HepG2 (cell line): Measurements from ENCODE around the gene UNC5CL. TPM values are rescaled to one million over a fixed set of nuclear protein-coding genes. Genes with fewer than 3 reads are reported as not detected.
A peak's percentile ranks its signal among the peaks of the same experiment; 100 is the strongest.

Experiments
- AGO2 ChIP-seq: fragments of 200-400 bp; formaldehyde crosslinking; optimal IDR thresholded peaks from 2 replicates; pipeline ENCODE3; 2017; ENCODE audit warnings: mild to moderate bottlenecking, low read depth, low read length, moderate library complexity
- ASH2L ChIP-seq: fragments of 300-600, 200-600 bp; sonication (generic); IDR thresholded peaks from 2 replicates; pipeline ENCODE4 v1.7.0; 2017; ENCODE audit warnings: low read depth, mild to moderate bottlenecking, moderate library complexity, mixed read lengths, low read length; ENCODE audit not compliant: insufficient read length
- CHD2 ChIP-seq: IDR thresholded peaks from 2 replicates; pipeline ENCODE4 v1.6.1; 2011; ENCODE audit warnings: low read depth, low read length, improper control_type of control experiment
- E2F5 ChIP-seq: sonication (generic); formaldehyde crosslinking; conservative IDR thresholded peaks from 2 replicates; pipeline ENCODE4 v1.4.0; 2020; ENCODE audit warnings: missing genetic modification reagents
- HDAC1 ChIP-seq: sonication (generic); formaldehyde crosslinking; IDR thresholded peaks from 2 replicates; pipeline ENCODE4 v1.5.1; 2020; ENCODE audit warnings: mild to moderate bottlenecking, missing genetic modification reagents
- MAZ ChIP-seq, 2 experiments: sonication (generic) in 1 of 2; formaldehyde crosslinking in 1 of 2; IDR thresholded peaks; 2 replicates each; pipeline versions ENCODE4 v1.5.0 to v1.6.1; 2012 to 2020; ENCODE audit warnings: low read depth in 2 of 2, mild to moderate bottlenecking in 2 of 2, borderline replicate concordance in 1 of 2, improper control_type of control experiment in 1 of 2, low read length in 1 of 2, missing genetic modification reagents in 1 of 2, moderate library complexity in 1 of 2
- MTERF4 ChIP-seq: sonication (generic); formaldehyde crosslinking; IDR thresholded peaks from 2 replicates; pipeline ENCODE4 v1.8.0; 2023; ENCODE audit warnings: mild to moderate bottlenecking, missing genetic modification reagents
- PRDM15 ChIP-seq: sonication (generic); formaldehyde crosslinking; IDR thresholded peaks from 2 replicates; pipeline ENCODE4 v1.4.0; 2020; ENCODE audit warnings: missing genetic modification reagents
- PRMT3 ChIP-seq: sonication (generic); formaldehyde crosslinking; IDR thresholded peaks from 2 replicates; pipeline ENCODE4 v1.8.1; 2022; ENCODE audit warnings: low read depth, mild to moderate bottlenecking, moderate library complexity, missing genetic modification reagents, borderline replicate concordance
- SIX4 ChIP-seq: sonication (generic); formaldehyde crosslinking; IDR thresholded peaks from 2 replicates; pipeline ENCODE4 v1.4.0; 2020; ENCODE audit warnings: missing genetic modification reagents
- SRSF4 ChIP-seq: fragments of 200-400 bp; formaldehyde crosslinking; IDR thresholded peaks from one replicate; pipeline ENCODE4 v1.6.1; 2018; ENCODE audit warnings: mild to moderate bottlenecking, low read depth, low read length, moderate library complexity; ENCODE audit not compliant: poor library complexity, severe bottlenecking
- TCF7 ChIP-seq: sonication (generic); IDR thresholded peaks from 2 replicates; pipeline ENCODE4 v1.6.1; 2016; ENCODE audit warnings: antibody characterized with exemption, low read depth
- TERF1 ChIP-seq: sonication (generic); formaldehyde crosslinking; IDR thresholded peaks from 2 replicates; pipeline ENCODE4 v1.8.0; 2022; ENCODE audit warnings: mild to moderate bottlenecking, missing genetic modification reagents, moderate library complexity
- TFDP1 ChIP-seq: IDR thresholded peaks from 2 replicates; pipeline ENCODE4 v1.6.1; 2016; ENCODE audit warnings: missing compliant biosample characterization, missing genetic modification reagents, borderline replicate concordance
- ZBTB7A ChIP-seq: sonication (generic); formaldehyde crosslinking; IDR thresholded peaks from 2 replicates; pipeline ENCODE4 v1.8.0; 2022; ENCODE audit warnings: mild to moderate bottlenecking, missing genetic modification reagents
- ZNF10 ChIP-seq: sonication (generic); formaldehyde crosslinking; IDR thresholded peaks from 2 replicates; pipeline ENCODE4 v1.4.0; 2020; ENCODE audit warnings: mild to moderate bottlenecking, low read depth, missing genetic modification reagents, borderline replicate concordance
- ZNF224 ChIP-seq: sonication (generic); formaldehyde crosslinking; IDR thresholded peaks from 2 replicates; pipeline ENCODE4 v1.5.0; 2020; ENCODE audit warnings: mild to moderate bottlenecking, missing genetic modification reagents
- ZNF232 ChIP-seq: sonication (generic); formaldehyde crosslinking; IDR thresholded peaks from 2 replicates; pipeline ENCODE4 v1.4.0; 2020; ENCODE audit warnings: missing genetic modification reagents, borderline replicate concordance
- ZNF724P ChIP-seq: sonication (generic); formaldehyde crosslinking; IDR thresholded peaks from 2 replicates; pipeline ENCODE4 v1.8.0; 2022; ENCODE audit warnings: missing genetic modification reagents, borderline replicate concordance
- polyA plus RNA-seq, 8 experiments: library from polyadenylated mRNA; depleted of rRNA in 3 of 8; stranded (reverse) in 7 of 8; unstranded in 1 of 8; fragments of >200 nt; fragmentation: Illumina TruSeq in 4 of 8; extraction: Trizol in 4 of 8; gene quantifications; 2 replicates each; pipeline versions ENCODE4 v1.2.1 to v1.2.3, GENCODE V29; 2011 to 2016; ENCODE audit warnings: low read depth in 4 of 8, missing spikeins in 1 of 8, mixed read lengths in 1 of 8; ENCODE audit not compliant: insufficient read depth in 1 of 8
- total RNA-seq, 5 experiments: library from RNA; depleted of rRNA; stranded (reverse); fragments of >200 nt; fragmentation: Illumina TruSeq; extraction: Trizol; gene quantifications; 2 replicates each; pipeline ENCODE4 v1.2.3, GENCODE V29; 2016; ENCODE audit warnings: low read depth in 1 of 5

The UNC5CL gene
- total and polyA plus RNA-seq, 2 of the 13 experiments (the other 11 are each of a cell fraction or from before 2014, with no cell fraction given), result 2.4 to 2.5 TPM

GRCh38 chr6:41071923-41072835 is 33.2 kb upstream of the UNC5CL start, which contains the start of gene OARD1 (continued):
- TF ChIP-seq ZNF10 (CRISPR knock-in tag), result no peak
- TF ChIP-seq TERF1 (CRISPR knock-in tag), result no peak
- no peak; the same call in none of the 2 replicates for TF ChIP-seq HDAC1 (CRISPR knock-in tag)
- TF ChIP-seq TFDP1 (CRISPR knock-in tag), result peak; percentile 97
- TF ChIP-seq E2F5, result peak; percentile 95
- no peak for TF ChIP-seq PRMT3 (CRISPR knock-in tag)
- peak; percentile 20; the same call in 1 of the 2 replicates for TF ChIP-seq CHD2
- peak; percentile 61; the same call in 1 of the 2 replicates for TF ChIP-seq MTERF4
- no peak for TF ChIP-seq TCF7
- no peak; the same call in 1 of the 2 replicates for TF ChIP-seq PRDM15 (CRISPR knock-in tag)
- TF ChIP-seq ZNF224 (CRISPR knock-in tag), result no peak
- TF ChIP-seq MAZ (IDR thresholded peaks at IDR 0.05; ENCODE audit: borderline replicate concordance, low read depth, low read length), result no peak
- no peak for TF ChIP-seq MAZ (CRISPR knock-in tag; IDR thresholded peaks at IDR 0.05; ENCODE audit: low read depth)
- no peak for TF ChIP-seq ZNF724P (CRISPR knock-in tag)
- no peak for TF ChIP-seq SRSF4
- TF ChIP-seq AGO2, result peak; percentile 91
- TF ChIP-seq SIX4 (CRISPR knock-in tag), result no peak; the same call in 1 of the 2 replicates
- peak; percentile 64; the same call in 1 of the 2 replicates for TF ChIP-seq ZNF232 (CRISPR knock-in tag)
- peak; percentile 91 for TF ChIP-seq ASH2L
- peak; percentile 72 for TF ChIP-seq ZBTB7A (CRISPR knock-in tag)
